ENCODE data around the gene TAMALIN.

DNA sequence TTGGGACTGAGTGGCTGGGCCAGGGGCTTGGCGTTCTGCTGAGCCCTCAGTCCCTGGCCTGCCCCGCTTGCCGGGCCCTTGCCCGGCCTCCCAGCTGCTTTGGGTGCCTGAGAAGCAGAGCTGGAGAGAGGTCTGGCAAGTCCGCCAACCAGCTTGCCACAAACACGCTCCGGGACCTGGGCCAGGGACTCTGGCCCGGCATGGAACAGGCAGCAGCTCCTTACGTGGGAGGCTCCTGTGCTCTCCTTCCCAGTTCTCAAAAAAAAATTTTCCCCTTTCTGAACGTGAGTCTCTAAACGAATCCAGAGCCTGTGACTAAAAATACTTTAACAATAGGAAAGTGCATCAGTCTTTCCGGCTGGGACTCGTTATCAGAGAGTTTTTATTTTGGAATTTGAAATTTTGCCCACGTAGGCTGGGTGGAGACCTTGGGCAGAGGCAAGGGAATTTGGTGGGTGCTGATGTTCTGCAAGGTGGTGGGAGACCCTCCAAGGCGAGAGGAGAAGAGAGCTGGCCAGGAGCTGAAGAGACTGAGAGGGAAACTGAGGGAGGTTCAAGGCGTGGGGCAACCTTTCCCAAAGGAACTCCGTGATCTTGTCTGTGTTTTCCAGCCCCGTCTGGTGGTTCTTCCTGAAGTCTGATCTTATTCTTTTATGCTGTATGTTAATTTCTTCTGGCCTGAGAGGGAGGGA is 37.7 kb downstream of the TAMALIN start:
- TF ChIP-seq POLR2AphosphoS5 (IDR thresholded peaks at IDR 0.05; ENCODE audit: borderline replicate concordance, low read depth, low read length) (no peak), EZH2 (IDR thresholded peaks at IDR 0.05) (no peak), FOXP2 (optimal IDR thresholded peaks at IDR 0.05; ENCODE audit: control extremely low read depth, extremely low read length, insufficient read depth) (no peak)
